ENCODE measurements around the gene DBN1.

Gene DBN1

GRCh38 chr5:177473443-177474001 lies at the start of gene DBN1:
Gene DBN1 (minus strand): TSS chr5:177473634. CDS start chr5:177473521, 113 bp downstream.
- DNase-seq = no peak

DNA sequence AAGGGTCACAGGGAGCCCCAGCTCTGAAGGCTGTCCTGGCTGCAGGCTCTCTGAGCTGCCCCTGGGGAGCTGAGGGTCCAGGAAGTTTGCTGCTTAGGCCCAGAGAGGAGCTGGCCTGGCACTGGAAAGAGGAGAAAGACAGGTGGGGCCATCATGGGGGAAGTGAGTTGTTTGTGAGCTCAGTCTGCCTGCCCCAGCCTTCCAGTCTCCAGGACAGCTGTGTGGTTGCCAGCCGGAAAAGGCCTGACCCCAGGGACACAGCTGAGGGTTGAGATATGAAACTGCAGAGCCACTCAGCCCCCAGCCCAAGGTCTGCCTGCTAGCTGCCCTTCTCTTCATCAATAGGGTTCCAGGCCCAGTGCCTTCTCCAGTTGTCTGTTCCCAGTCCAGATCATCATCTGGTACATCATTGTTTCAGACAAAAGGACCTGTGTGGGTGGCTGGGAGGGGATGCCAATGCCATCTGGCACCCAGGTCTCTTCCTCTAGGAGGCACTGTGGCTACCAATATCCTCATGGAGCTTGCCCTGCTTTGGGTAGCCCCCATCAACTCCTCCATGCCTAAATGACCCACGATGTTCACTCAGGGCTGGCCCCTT lies 47.6 kb upstream of the DBN1 start:
- no peak for DNase-seq

DNA sequence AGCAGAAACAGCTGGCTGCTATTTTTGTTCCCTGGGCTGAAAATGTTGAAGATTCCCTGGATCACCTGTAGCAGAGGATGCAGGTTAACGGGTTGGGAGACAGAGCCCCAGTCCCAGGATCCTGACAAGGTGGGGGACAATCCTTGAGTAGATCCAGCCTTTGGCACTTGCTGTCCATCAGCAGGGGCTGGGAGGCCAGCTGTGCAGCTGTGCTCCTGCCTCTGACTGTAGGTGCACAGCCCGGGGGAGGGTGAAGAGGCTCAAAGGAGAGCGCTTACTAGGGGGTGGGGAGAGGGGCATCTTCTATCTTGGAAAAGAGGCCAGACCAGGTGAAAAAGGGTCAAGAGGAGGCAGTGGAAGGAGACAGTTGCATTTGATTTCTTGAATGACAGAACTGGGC lies 46.8 kb upstream of the DBN1 start:
- DNase-seq = no peak

- no peak for DNase-seq
Observed at GRCh38 chr5:177519463-177520235, 46.2 kb upstream of the DBN1 start.

GRCh38 chr5:177516601-177517568 lies 43.5 kb upstream of the DBN1 start, which contains the start of gene DDX41:
Gene DDX41 (minus strand): TSS chr5:177516961. CDS start chr5:177516945, 16 bp downstream.
- peak; percentile 93 to 98 for DNase-seq

DNA sequence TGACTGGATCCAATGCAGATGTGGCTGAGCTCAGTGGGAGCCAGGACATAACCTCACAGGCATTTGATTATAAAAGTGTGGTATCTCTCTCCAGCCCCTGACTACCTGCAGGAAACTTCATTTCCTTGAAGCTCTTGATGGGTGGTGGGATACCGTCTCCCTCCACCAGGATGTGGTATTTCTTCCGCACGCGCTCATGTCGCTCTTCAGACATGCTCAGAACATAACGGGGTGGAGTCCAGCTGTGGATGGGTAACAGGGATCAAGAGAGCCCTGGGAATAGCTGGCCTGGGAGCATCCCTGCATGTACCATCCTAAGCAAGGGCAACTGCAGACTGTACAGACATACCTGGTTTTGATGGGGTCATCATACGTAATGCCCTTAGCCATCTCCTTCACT lies 42.1 kb upstream of the DBN1 start:
- no peak for DNase-seq

DNA sequence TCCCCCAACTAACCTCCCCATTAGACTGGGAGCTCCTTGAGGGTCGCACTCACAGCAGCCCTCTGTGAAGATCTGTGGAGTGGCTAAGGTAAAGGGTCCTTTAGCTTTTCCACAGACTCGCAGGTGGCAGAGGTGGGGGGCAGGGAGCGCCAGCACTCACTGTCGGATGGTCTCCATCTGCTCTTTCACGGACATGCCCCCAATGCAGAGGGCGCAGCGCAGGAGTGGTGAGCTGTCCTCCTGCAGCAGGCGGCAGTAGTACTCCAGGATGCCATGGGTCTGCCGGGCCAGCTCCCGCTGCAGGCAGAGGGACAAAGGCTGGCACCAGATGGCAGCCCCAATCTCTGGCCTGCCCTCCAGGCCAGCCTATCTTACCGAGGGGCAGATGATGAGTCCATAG lies 41.1 kb upstream of the DBN1 start:
- DNase-seq = no peak

GRCh38 chr5:177513500-177513899 lies 40.1 kb upstream of the DBN1 start:
- DNase-seq = no peak

- no peak for DNase-seq
Observed at GRCh38 chr5:177512736-177513380, 39.4 kb upstream of the DBN1 start.

GRCh38 chr5:177511796-177512675 lies 38.6 kb upstream of the DBN1 start:
- DNase-seq = no peak

GRCh38 chr5:177511181-177511580 lies 37.7 kb upstream of the DBN1 start:
- peak in 1 of 2 donors; percentile 45 for DNase-seq

GRCh38 chr5:177510567-177511053 lies 37.2 kb upstream of the DBN1 start:
- peak in 1 of 2 donors; percentile 45 for DNase-seq

- DNase-seq = no peak
Observed at GRCh38 chr5:177509991-177510566, 36.6 kb upstream of the DBN1 start.

GRCh38 chr5:177509381-177509951 lies 36.0 kb upstream of the DBN1 start, which contains the start of gene DOK3:
Gene DOK3 (minus strand): TSS chr5:177509826. CDS start chr5:177509540, 286 bp downstream.
- DNase-seq = peak in 1 of 2 donors; percentile 46

GRCh38 chr5:177508837-177509236 lies 35.4 kb upstream of the DBN1 start:
- DNase-seq = peak in 1 of 2 donors; percentile 30

DNA sequence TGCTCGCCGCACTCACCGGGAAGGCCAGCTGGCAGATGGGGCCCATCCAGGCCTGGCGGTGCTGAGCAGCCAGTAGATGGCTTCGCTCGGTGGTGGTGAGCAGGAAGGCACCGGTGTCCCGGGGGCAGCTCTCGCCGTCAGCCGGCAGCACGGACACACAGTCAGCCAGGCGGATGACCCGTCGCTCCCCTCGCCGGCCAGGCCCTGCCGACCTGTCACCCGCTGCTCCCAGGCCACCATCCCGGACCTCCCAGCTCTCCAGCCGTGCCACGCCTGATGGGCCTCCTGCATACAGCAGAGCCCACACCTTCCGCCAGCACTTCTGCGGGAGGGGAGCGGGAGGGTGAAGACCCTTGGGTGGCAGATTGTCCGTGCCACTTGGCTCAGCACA lies 34.8 kb upstream of the DBN1 start:
- no peak for DNase-seq

- DNase-seq = peak; percentile 23 to 37
Observed at GRCh38 chr5:177507596-177508220, 34.3 kb upstream of the DBN1 start.

DNA sequence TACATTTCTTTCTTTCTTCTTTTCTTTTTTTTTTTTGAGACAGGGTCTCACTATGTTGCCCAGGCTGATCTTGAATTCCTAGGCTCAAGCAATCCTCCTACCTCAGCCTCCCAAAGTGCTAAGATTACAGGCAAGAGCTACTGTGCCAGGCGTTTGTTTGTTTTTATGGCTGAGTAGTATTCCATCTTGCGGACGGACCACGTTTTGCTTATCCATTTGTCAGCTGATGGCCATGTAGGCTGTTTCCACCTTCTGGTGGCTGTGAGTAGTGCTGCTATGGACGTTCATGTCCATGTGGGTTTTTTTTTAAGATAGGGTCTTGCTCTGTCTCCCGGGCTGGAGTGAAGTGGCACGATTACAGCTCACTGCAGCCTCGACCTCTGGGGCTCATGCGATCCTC lies 33.7 kb upstream of the DBN1 start:
- no peak for DNase-seq

- DNase-seq = no peak
Observed at GRCh38 chr5:177505075-177505474, 31.6 kb upstream of the DBN1 start.

Data from bone marrow (tissue), 2 donors.